HG03460 (cell line): ENCODE results near the gene KIAA1191.

Experiments used
- ATAC-seq: cut with Tn5 transposase; IDR thresholded peaks from one replicate; pipeline ENCODE4 v1.9.1; 2021; ENCODE audit not compliant: unreplicated experiment

KIAA1191 gene

DNA sequence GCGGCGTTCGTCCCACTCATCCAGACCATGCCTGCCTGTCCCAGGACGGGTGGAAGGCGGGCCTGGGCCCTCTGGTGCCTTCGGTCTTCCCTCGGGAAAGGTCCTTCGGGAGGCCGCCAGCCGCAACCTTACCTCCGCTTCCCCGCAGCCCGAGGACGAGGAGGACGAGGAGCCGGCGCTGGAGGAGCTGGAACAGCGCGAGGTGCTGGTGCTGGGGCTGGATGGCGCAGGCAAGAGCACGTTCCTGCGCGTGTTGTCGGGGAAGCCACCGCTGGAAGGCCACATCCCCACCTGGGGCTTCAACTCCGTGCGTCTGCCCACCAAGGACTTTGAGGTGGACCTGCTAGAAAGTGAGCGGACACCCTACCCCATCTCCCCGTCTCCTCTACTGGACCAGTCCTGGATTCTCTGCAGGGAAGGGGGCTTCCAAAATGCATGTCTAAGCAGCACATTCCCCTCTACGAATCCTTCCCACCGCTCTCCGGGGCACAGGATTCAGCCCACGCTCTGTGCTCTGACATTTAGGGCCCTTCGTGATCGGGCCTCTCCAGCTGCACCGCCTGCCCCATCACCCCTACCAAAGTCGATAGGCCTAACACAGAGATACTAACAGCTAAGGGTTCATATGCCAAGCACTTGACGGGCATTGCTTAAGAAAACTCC, 4.8 kb upstream of the KIAA1191 start:
- no peak for ATAC-seq

GRCh38 chr5:176365351-176366231, 4.0 kb upstream of the KIAA1191 start, which contains the start of gene ARL10:
Gene ARL10 (plus strand): TSS chr5:176365487. CDS start chr5:176365564, 77 bp downstream.
- peak; percentile 32 for ATAC-seq

DNA sequence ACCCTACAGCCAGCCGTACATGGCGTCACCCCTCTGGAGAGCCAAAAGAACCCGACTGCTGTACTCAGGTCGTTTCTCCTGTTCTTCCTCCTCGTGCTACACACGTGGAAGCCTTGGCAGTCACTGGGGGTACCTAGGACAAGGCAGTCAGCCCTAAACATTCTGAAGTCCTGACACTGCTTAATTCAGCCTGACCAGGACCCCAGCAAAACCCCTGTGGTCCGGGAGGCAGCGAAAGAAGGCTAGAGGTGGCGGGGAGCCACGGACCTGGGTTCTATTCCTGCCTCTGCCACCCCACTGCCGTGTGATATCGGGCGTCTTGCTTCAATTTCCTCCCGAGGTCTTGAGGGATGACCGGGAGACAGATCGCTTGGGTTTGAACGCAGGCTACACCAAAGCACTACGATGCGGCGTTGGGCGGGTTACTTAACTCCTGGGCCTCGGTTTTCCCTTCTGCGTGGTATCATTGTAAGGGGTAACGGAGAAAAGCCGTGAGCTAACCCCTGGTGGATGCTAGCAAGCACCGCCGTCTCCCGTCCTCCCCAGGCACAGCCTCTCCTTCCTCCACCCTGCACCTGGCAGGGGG, 3.3 kb upstream of the KIAA1191 start:
- ATAC-seq, result no peak

- no peak for ATAC-seq
These were observed 598 bp upstream of the KIAA1191 start for GRCh38 chr5:176362233-176362490.

DNA sequence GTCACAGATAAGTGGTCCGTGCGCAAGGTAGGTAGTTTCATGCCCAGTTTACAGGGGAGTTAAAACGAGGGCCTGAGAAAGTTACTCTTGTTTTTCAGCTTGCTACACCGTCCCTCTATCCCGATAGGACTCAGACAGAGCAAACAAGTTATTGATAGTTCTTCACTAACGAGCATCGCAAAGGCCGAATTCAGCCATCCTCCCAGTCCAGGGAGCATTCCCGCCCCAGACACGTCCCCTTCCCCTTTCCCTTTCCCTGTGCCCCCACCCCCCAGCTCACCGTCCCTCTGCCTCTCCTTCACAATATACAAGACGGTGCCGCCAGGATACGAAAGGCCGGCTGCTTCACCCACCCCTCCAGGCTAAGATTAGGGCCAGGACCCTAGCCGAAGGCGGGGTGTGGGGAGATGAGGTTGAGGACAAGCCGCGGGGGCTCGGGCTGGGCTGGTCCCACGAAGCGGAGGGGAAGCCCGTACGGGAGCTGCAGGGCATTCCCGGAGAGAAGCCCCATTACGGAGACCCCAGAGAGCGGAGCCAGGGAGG, 599 bp downstream of the KIAA1191 start:
- no peak for ATAC-seq

- no peak for ATAC-seq
These were observed 1.9 kb downstream of the KIAA1191 start for GRCh38 chr5:176359658-176360057.

- ATAC-seq, result no peak
These were observed 5.4 kb downstream of the KIAA1191 start for GRCh38 chr5:176356179-176356566.

DNA sequence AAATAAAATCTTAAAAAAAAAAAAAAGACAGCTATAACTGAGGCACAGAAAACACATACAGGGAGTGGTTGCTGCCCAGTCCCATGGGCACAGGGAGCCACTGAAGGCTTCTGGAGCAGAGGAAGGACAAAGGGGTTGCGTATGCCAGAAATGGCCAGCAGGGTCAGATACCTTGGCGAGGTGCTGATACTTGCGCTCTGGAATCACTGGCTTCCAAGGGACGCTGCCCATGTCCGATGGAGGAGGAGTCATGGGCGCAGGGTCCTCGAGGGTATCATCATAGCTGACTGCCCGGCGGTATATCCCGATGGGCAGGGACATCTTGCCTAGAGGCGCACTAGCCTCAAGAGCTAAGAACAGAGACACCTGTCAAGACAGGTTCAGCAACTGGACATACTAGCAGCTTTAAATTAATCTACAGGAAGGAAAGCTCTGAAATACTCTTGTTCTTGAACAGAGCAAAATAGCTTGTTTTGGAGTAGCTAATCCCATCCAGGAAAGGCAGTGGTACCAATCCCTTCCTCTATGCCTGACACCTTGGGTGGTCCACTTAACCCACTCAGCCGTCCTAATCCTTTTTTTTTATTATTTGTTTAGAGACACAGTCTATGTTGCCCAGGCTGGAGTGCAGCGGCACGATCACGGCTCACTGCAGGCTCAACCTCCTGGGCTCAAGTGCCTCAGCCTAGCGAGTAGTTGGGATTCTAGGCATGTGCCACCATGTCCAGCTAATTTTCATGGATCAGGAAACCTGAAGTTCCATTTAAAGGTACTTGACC, 6.0 kb downstream of the KIAA1191 start:
- ATAC-seq, result no peak

- ATAC-seq, result no peak
These were observed 8.0 kb downstream of the KIAA1191 start for GRCh38 chr5:176353533-176353932.

DNA sequence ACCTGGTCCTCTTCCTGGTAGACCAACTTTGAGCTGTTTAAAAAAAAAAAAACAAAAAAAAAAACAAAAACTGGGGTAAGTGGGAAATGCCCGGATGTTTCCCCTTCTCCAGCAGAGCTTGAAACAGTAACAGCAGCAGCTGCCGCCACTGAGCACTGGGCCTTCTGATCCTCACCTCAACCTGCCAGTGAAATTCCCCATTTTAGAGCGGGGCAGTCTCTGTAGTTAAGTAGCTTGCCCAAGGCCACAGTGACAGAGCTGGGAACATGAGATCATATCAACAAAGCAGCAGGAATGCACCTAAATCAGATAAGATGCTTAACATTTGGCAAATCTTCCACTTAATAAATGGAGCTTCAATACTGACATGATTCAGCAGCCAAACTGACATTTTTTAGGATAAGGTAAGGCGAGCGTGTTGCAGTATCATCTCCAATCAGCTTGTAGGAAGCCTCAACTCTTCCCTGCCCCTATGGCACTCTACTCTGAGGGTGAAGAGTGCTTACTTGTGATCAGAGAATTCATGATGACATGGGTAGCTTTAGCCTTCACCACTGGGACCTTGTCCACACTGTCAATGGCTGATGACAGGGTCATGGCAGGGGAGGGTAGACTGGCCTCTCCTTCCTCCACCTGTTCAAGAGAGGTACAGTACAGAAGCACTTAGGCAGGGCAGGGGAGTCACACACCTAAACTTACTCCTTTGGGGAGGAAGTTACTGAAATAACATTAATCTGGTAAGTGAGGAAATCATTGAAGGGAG, 9.3 kb downstream of the KIAA1191 start:
- ATAC-seq, result no peak

DNA sequence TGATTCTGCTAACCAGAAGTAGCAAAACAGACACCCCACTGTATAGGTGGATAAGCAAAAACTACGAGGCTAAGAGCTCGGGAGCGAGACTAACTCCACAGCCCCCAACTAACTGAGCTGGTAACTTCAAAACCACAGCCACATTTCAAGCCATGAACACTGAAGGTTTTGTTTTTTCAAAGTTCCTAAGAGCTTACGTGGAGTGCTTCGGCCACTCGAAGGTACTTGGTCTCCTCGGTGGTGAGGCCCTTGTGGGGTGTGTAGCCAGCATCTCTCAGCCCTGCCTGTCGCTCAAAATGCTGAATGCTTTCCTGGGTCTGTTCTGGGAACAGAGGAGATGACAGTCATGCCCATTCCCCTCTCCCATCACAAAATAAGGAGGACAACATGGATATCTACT, 11.1 kb downstream of the KIAA1191 start:
- no peak for ATAC-seq

DNA sequence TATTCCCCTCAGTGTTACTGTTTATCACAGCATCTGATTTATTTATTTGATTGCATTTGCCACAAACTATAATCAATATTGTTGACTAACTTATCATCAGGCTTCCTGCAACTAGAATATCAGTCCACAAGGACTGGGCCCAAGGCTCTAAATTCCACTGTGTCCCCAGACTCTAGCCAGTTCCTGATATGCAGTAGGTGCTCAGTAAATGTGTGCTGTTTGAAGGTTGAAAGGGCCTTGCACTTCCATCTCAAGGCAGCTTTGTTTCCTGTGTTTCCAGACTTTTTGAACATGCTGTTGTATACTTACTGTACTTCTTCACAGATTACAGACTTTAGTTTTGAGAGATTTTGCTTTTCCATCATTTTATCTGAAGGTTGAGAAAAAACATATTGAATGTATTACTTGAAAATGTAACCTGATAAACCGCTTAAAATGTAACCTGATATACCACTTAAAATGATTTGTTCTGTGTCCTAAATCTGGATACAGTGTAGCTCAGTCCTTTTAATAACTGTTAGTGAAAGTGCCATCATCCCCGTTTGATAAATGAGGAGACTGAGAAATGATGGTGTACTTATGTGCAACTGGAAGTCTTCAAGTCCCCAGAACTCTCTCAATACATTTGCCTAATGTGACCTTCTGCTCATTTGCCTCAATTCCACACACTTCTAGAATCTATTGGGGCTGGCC, 18.7 kb downstream of the KIAA1191 start:
- no peak for ATAC-seq

- ATAC-seq, result no peak
These were observed 19.4 kb downstream of the KIAA1191 start for GRCh38 chr5:176342158-176342483.

- ATAC-seq, result no peak
These were observed 20.0 kb downstream of the KIAA1191 start for GRCh38 chr5:176341325-176342157.

GRCh38 chr5:176339304-176339703, 22.3 kb downstream of the KIAA1191 start:
- no peak for ATAC-seq

DNA sequence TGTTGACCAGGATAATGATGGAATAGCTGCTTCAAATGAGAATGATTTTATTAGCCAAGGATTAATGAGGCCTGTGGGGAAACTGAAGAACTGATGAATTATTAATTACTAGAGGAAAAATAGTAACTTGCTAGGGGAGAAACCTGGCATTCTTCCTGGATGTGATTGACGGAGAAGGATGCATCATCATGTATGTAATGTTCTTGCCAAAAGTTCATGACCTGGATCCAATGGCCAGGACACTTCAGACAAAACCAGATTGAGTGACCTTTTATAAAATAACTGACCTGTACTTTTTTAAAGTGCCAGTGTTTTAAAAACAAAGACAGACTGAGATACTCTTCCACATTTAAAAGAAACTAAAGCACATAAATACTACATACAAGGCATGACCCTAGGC, 23.7 kb downstream of the KIAA1191 start:
- ATAC-seq, result no peak

GRCh38 chr5:176334031-176334770, 27.4 kb downstream of the KIAA1191 start:
- no peak for ATAC-seq

DNA sequence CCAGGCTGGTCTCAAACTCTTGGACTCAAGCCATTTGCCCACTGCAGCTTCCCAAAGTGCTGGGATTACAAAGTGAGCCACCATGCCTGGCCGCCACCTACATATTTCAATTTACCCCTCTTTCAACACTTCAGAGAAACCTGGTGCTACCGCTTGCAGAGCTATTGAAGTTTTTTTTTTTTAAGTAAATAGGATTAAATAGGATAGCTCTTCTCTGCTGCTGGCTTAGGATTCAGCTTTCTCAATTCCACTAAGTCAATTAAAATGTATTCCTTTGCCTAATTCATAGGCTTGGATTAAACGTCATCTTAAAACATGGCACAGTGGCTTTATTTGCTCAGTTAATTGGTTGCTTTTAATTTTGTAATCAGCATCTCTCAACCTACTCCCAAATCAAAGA, 41.0 kb downstream of the KIAA1191 start:
- ATAC-seq, result no peak
